GM12875 (cell line): ENCODE data around the gene OSBPL9.

ENCODE experiments used
- H3K4me3 ChIP-seq: one replicate; pipeline ENCODE4 v1.5.1; 2011; ENCODE audit warnings: low read depth, low read length, control low read depth
- CTCF ChIP-seq: IDR thresholded peaks from 2 replicates; pipeline ENCODE4 v1.5.1; 2011; ENCODE audit warnings: low read depth, mild to moderate bottlenecking, control low read depth, inconsistent platforms, low read length, moderate library complexity, borderline replicate concordance; ENCODE audit not compliant: insufficient read depth

OSBPL9 gene

GRCh38 chr1:51636191-51636590 lies 19.3 kb downstream of the OSBPL9 start:
- no peak overlapping the region for H3K4me3 ChIP-seq
- no peak for TF ChIP-seq CTCF

- TF ChIP-seq CTCF, result no peak
- H3K4me3 ChIP-seq, result no peak overlapping the region
Observed at GRCh38 chr1:51636764-51637522, 20.1 kb downstream of the OSBPL9 start.

GRCh38 chr1:51638350-51638749 lies 21.5 kb downstream of the OSBPL9 start:
- TF ChIP-seq CTCF, result no peak
- H3K4me3 ChIP-seq, result no peak overlapping the region

- TF ChIP-seq CTCF, result no peak
- no peak overlapping the region for H3K4me3 ChIP-seq
Observed at GRCh38 chr1:51639694-51640093, 22.8 kb downstream of the OSBPL9 start.

- H3K4me3 ChIP-seq, result no peak overlapping the region
- TF ChIP-seq CTCF, result no peak
Observed at GRCh38 chr1:51641096-51641495, 24.2 kb downstream of the OSBPL9 start.

GRCh38 chr1:51642739-51643142 lies 25.8 kb downstream of the OSBPL9 start:
- TF ChIP-seq CTCF, result no peak
- H3K4me3 ChIP-seq, result no peak overlapping the region

GRCh38 chr1:51643362-51643761 lies 26.5 kb downstream of the OSBPL9 start:
- no peak overlapping the region for H3K4me3 ChIP-seq
- TF ChIP-seq CTCF, result no peak
